Mammary epithelial cell (primary cell): ENCODE measurements around the gene TMEM14A.
A peak's percentile ranks its signal among the peaks of the same experiment; 100 is the strongest.

Source experiments
- EZH2 ChIP-seq: IDR thresholded peaks from 2 replicates; pipeline ENCODE4 v1.6.1; 2012; ENCODE audit warnings: low read length, inconsistent platforms, borderline replicate concordance
- TF ChIP-seq, protein P1 (sequence below), 2 donors: IDR thresholded peaks in 1 of 2; conservative IDR thresholded peaks in 1 of 2; 2 replicates each; pipeline ENCODE4 v1.5.1; 2011 to 2012; ENCODE audit warnings: inconsistent platforms in 2 of 2, low read length in 2 of 2, mild to moderate bottlenecking in 2 of 2, control low read depth in 1 of 2, low read depth in 1 of 2; ENCODE audit not compliant: insufficient read depth in 1 of 2; ENCODE audit errors: extremely low read depth in 1 of 2

DNA sequence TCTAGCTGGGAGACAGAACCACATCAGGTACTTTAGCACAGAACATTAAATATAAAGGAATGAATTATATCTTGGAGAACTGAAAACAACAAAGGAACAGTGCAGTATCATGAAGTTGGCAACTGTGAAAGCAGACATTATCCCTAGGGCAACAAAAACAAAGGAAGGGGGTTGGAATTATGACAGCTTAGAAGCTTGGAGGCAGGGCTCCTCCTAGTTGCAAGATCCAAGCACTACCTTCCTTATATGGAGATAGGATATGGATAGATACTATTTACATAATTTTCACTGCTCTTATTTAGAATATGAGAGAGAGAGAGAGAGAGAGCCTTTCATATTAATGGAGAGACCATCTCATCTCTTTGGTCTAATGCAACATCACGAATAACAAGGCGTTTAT, 27.0 kb downstream of the TMEM14A start:
- TF ChIP-seq, protein P1, sequence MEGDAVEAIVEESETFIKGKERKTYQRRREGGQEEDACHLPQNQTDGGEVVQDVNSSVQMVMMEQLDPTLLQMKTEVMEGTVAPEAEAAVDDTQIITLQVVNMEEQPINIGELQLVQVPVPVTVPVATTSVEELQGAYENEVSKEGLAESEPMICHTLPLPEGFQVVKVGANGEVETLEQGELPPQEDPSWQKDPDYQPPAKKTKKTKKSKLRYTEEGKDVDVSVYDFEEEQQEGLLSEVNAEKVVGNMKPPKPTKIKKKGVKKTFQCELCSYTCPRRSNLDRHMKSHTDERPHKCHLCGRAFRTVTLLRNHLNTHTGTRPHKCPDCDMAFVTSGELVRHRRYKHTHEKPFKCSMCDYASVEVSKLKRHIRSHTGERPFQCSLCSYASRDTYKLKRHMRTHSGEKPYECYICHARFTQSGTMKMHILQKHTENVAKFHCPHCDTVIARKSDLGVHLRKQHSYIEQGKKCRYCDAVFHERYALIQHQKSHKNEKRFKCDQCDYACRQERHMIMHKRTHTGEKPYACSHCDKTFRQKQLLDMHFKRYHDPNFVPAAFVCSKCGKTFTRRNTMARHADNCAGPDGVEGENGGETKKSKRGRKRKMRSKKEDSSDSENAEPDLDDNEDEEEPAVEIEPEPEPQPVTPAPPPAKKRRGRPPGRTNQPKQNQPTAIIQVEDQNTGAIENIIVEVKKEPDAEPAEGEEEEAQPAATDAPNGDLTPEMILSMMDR (conservative IDR thresholded peaks at IDR 0.05 in 1 of 2, IDR thresholded peaks at IDR 0.05 in 1 of 2; ENCODE audit: extremely low read depth in 1 of 2, insufficient read depth in 1 of 2, low read depth in 1 of 2, low read length in 2 of 2), result peak in 1 of 2 donors; percentile 30
- TF ChIP-seq EZH2, result no peak
